Epidermal melanocyte (primary cell): ENCODE measurements around the gene PGLYRP3.
"Not testable (repeated sequence)": the region's sequence is repeated elsewhere in the genome, so short reads cannot be mapped to it uniquely, and the experiment has no call there.

ENCODE experiments used
- DNase-seq: peaks from one replicate; pipeline ENCODE4 v3.0.0; 2011; ENCODE audit warnings: low spot score; ENCODE audit not compliant: insufficient read length

The PGLYRP3 gene

DNA sequence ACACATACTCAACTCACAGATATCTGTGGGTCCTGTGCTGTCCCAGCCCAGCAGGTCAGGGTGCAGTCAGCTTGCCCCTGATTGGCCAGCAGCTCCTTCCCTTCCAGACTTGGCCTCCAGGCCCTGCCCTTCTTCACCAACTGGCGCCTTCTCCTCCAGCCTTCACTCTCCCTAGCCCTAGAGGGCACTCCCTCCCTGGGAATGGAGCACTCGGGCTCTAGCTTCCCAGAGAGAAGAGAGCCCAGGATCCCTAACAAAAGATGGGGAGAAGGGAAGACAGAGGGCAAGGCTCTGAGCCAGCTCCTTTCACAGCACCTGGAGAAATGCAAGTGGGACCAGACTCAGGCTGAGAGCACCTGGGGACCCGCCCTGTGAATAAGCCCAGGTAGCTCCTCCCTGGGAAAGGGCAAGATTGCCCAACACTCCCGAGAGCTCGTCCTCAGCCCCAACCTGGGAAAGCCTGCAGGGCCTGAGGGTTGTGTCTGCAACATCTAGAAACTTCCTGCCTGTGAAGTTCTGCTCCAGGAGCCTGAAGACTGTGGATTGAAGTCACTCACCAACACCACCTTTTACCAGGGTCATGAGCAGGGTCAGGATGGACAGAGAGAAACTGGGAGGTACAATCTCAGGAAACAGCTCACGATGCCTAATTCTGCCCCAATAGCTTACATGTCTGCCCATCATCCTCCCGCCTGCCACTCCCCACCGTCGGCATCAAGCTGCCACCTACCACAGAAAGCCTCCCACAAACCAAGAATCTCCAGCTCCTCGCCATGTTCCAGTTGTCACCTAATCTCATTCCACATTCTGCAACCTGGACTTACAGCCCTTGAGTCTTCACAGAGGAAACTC, 36.0 kb upstream of the PGLYRP3 start, which contains the start of gene PGLYRP4:
Gene PGLYRP4 (minus strand): TSS at position 331 of the 852 bp plus-strand sequence. CDS start 909 bp downstream, outside the sequence.
- no peak for DNase-seq

- no peak for DNase-seq
Observed at GRCh38 chr1:153347856-153348255, 35.1 kb upstream of the PGLYRP3 start.

DNA sequence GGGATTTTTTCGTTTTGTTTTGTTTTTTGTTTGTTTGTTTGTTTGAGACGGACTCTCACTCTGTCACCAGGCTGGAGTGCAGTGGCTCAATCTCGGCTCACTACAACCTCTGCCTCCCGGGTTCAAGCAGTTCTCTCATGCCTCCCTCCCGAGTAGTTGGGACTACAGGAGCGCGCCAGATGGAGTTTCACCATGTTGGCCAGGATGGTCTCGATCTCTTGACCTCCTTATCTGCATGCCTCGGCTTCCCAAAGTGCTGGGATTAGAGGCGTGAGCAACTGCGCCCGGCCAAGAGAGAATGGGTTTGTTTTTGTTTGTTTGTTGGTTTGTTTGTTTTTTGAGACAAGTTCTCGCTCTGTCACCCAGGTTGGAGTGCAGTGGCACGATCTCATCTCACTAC, 34.3 kb upstream of the PGLYRP3 start:
- not testable (repeated sequence) for DNase-seq

DNA sequence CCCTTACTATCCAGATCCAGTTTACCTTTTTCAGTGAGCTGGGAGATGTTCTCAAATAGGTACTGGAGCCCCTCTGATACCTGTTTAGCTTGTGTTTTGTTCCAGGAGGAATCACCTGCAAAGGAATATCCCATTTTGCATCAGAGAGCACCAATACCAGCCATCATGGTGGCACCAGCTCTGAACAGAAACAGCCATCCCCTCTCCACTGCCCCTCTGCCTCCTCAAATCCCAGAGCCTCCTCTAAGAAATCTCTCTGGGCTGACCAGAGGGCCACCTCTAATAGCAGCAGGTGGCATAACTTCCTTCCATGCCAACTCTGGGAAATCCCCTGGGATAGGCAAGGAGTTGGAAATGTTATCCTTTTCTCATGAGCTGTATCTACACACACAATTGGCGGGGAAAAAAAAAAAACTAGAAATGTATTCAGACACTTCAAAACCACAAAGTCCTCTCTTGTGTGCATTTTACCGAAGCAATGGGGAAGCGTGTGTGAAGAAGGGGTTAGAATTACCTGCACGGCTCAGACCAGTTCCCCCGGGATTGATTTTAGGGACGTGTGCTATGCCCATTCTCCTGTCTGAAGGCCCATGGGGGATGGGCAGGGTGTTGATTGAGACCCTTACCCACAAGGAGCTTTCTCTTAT, 33.4 kb upstream of the PGLYRP3 start:
- no peak for DNase-seq

DNA sequence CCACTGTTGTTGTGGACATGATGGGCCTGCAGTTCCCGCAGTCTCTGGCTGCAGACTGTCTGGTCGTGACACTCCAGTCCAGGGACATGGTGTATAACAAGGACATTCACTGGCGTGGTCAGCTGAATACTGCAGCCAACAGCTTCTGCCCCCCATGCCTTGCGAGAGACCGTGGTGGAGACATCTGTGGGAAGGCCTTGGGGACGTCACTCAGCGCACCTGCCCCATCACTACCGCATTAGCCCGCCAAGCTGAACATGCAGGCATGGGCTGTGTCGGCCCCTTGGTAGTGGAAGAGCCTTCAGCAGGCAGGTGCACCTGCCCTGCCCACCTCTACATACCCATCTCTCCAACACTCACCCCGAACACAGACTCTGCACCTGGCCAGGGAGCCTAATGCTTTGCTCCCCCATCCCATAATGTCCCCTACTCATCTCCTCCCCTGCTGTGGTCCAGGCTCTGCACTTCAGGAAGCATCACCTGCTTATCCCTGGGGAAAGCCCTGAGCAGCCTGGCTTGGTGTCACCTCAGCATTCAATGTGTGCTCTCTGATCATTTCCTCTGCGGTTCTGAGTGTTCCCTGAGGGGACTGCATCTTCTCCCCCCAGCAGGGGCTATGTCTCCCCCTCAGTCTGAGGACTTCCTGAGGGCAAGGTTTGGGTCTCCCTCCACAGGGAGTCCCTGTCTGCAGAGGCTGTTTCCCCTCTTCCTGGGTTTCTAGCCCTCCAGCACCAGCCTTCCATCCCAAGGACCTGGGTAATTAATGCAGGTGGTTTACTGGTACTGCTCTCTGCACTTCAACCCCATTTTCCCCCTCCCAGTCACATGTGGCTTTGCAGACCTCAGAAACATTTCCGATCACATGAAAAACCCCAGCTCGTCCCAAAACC, 32.7 kb upstream of the PGLYRP3 start:
- DNase-seq: no peak

GRCh38 chr1:153344718-153345025, 31.9 kb upstream of the PGLYRP3 start:
- DNase-seq: no peak

DNA sequence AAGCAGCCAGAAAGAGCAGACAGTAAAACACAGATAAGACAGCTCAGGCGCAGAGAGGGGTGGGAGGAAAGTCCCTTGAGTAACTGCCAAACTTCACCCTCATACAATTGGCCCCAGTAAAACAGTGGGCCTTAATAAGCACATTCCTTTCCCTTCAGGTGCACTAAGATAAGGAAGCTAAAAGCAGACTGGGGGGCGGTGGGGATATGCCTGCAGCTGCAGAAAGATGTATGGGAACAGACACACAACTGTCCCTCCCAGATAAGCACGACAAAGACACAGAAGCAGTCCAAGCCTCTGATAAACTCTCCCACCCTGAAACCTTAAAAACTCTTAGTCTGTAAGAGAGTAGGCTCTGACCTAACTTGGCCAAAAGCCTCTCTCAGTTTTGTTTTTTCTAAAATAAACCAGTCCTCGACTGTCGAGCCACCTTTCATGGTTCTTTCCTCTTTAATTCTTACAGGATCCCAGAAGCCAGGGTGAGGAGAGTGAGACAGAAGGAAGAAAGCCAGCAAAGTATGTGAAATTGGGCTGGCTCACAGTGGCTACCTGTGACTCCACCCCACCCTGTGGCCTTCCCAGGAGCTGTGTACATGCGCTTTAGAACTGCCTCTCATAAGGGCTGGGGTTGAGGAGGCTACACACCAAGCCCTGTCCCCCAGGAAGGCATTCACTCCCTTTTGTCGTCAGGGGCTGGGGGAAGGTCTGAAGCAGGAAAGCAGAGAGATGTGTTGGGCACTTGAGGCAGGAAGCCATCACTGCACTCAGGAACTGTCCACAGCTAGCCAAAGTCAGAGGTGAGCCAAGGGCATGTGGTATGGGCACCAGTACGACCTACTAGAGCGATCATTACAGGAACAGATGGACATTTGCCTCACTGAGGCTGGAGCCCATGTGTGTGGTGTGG, 31.3 kb upstream of the PGLYRP3 start:
- no peak for DNase-seq

GRCh38 chr1:153343040-153343681, 30.4 kb upstream of the PGLYRP3 start:
- DNase-seq: no peak

DNA sequence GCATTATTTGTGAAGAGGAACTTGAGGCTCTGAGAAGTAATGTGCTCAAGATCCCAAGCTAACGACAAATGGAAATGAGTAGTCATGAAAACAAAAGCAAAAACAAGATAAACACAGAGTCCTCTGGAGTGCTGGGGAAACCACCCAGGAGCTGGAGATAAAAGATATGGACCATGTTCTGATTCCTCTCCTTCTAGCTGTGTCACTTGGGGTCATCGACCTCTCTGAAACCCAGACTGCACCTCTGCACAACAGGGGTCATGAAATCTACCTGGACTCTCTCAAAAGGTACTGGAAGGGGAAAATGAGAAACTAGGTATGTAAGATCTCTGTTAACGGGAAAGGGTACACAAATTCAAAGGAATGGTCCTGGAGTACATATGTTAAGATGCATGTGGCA, 29.4 kb upstream of the PGLYRP3 start:
- no peak for DNase-seq

DNA sequence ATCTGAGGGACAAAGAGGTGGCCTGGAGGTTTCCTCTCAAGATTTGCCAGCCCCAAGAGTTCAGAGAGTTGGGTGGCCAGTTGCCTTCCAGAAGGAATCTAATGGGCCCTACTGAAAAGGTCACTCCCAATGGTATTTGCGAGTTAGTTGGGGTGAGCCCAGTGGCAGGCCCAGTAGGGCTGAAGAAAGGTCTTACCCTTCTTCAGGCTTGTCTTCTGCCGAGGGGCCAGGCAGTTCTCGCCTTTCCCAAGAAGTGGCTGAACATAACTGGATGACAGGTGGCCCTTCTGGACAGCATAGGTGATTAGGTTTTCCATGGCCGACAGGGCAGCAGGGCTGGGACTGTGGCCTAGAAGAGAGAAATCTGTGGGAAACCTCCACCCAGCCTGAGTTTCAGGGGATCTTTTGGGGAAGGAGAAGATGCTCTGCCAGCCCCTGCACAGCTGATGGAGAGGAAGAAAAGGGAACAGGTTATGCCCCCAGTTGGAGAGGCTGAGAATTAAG, 28.7 kb upstream of the PGLYRP3 start:
- DNase-seq: no peak

DNA sequence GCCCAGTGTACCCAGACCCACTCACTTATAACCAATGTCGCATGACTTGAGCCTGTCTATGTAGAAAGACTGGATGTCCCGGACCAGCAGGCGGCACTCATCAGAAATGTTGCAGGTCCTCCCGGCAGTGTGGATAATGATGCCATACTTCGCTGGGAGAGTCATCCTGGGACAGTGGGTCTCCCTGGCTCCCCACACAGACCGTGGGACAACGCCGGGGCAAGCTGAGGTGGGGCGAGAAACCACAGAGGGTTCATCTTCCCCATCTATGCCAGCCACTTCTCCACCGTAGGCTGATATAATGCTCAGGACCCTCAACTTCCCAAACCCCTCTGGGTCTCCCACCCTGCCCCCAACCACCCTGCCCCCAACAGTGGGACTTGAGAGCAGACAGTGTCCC, 27.6 kb upstream of the PGLYRP3 start:
- DNase-seq: no peak

- no peak for DNase-seq
Observed at GRCh38 chr1:153339802-153340201, 27.1 kb upstream of the PGLYRP3 start.

GRCh38 chr1:153337980-153338853, 25.5 kb upstream of the PGLYRP3 start:
- no peak for DNase-seq

DNA sequence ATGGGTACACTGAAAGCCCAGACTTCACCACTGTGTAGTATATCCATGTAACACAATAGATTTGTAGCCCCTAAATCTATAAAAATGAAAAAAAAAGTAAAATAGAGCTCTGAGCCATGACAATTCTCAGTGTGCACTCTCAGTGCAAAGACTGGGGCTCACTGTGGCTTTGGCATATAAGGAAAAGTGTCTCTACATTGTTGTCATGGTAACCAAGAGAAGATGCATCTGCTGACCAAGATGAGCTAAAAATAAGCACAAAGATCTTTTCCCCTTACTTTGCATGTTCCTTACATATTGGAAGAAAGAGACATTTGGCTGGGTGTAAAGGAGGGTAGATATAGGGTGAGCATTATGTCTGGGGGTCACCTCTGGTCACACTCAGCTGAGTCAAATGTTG, 23.9 kb upstream of the PGLYRP3 start:
- no peak for DNase-seq

DNA sequence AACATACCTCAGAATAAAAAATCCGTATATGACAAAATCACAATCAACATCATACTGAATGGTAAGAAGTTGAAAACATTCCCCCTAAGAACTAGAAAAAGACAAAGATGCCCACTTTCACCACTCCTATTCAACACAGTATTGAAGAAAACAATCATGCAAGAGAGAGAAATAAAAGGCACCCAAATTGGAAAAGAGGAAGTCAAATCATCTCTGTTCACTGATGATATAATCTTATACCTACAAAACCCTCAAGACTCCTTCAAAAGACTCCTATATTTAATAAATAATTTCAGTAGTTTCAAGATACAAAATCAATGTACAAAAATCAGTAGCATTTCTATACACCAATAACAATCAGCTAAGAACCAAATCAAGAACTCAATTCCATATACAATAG, 21.1 kb upstream of the PGLYRP3 start:
- DNase-seq: no peak

- no peak for DNase-seq
Observed at GRCh38 chr1:153324912-153325311, 12.2 kb upstream of the PGLYRP3 start.

DNA sequence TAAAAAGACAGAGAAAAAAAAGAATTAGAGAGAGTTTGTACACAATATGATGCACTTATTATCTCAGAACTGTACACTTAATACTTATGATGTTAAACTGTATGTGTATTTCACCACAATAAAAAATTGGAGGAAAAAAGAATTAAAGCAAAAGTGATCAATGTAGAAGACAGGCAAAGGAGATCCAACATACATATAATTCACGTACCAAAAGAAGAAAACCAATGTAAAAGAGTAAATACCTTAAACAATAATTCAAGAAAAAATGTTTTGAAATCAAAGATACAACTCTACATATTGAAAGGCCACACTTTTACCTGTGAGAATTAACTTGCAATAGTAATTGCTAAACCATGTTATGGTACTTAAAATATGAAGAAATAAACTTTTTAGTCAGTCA, 9.8 kb upstream of the PGLYRP3 start:
- DNase-seq: no peak

DNA sequence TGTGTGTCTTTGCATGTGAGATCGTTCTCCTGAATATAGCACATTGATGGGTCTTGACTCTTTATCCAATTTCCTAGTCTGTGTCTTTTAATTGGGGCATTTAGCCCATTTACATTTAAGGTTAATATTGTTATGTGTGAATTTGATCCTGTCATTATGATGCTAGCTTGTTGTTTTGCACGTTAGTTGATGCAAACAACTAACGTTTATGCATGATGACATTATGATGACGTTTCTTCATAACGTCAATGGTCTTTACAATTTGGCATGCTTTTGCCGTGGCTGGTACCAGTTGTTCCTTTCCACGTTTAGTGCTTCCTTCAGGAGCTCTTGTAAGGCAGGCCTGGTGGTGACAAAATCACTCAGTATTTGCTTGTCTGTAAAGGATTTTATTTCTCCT, 5.4 kb upstream of the PGLYRP3 start:
- DNase-seq: not testable (repeated sequence)

DNA sequence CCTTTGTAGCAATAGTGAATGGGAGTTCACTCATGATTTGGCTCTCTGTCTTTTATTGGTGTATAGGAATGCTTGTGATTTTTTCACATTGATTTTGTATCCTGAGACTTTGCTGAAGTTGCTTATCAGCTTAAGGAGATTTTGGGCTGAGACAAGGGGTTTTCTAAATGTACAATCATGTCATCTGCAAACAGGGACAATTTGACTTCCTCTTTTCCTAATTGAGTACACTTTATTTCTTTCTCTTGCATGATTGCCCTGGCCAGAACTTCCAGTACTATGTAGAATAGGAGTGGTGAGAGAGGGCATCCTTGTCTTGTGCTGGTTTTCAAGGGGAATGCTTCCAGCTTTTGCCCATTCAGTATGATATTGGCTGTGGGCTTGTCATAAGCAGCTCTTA, 3.3 kb upstream of the PGLYRP3 start:
- not testable (repeated sequence) for DNase-seq
